SU-DHL-6 (cell line): ENCODE measurements around the gene MS4A6E.

ENCODE experiments used
- CTCF ChIP-seq: fragments of 200-600 bp; sonication (generic); IDR thresholded peaks from one replicate; pipeline ENCODE4 v1.5.1; 2017; ENCODE audit warnings: antibody characterized with exemption, mild to moderate bottlenecking, low read length, moderate library complexity; ENCODE audit not compliant: insufficient read depth, poor library complexity, severe bottlenecking
- EZH2phosphoT487 ChIP-seq: fragments of 200-600 bp; sonication (generic), shearing (Covaris generic); conservative IDR thresholded peaks from 2 replicates; pipeline ENCODE4 v1.6.1; 2018; ENCODE audit warnings: mild to moderate bottlenecking, antibody characterized with exemption, low read length, moderate library complexity, mixed read lengths

GRCh38 chr11:60363542-60364470, 36.8 kb downstream of the MS4A6E start:
- TF ChIP-seq CTCF = peak; percentile 62
- TF ChIP-seq EZH2phosphoT487 = no peak
